Mesendoderm (in vitro differentiated cells): Measurements from ENCODE around the gene GSG1L2. TPM values are rescaled to one million over a fixed set of nuclear protein-coding genes. Genes with fewer than 3 reads are reported as not detected.

ENCODE experiments used
- DNase-seq: peaks from one replicate; pipeline ENCODE4 v3.0.0; 2013
- H2AK5ac ChIP-seq: 2 replicates; pipeline ENCODE4 v1.6.1; 2013; ENCODE audit warnings: low read length, inconsistent platforms
- H2BK120ac ChIP-seq: 2 replicates; pipeline ENCODE4 v1.6.1; 2013; ENCODE audit warnings: low read depth, mild to moderate bottlenecking, low read length, moderate library complexity, mixed read lengths
- H2BK15ac ChIP-seq: replicated peaks from 2 replicates; pipeline ENCODE4 v1.6.1; 2013; ENCODE audit warnings: low read depth, mild to moderate bottlenecking, moderate library complexity
- H2BK5ac ChIP-seq: 2 replicates; pipeline ENCODE4 v1.6.1; 2013; ENCODE audit warnings: low read length, inconsistent platforms
- H3K18ac ChIP-seq: 2 replicates; pipeline ENCODE4 v1.6.1; 2013; ENCODE audit warnings: mild to moderate bottlenecking, low read length, mixed read lengths
- H3K23ac ChIP-seq: one replicate; pipeline ENCODE4 v1.6.1; 2013; ENCODE audit warnings: low read length
- H3K27ac ChIP-seq: 2 replicates; pipeline ENCODE4 v1.5.1; 2013; ENCODE audit warnings: low read depth, mild to moderate bottlenecking, inconsistent platforms, low read length, moderate library complexity
- H3K27me3 ChIP-seq: 2 replicates; pipeline ENCODE4 v1.6.1; 2013; ENCODE audit warnings: low read length, control low read depth, mild to moderate bottlenecking, inconsistent platforms; ENCODE audit not compliant: insufficient read depth, poor library complexity
- H3K36me3 ChIP-seq: 2 replicates; pipeline ENCODE4 v1.6.1; 2013; ENCODE audit warnings: low read length, inconsistent platforms; ENCODE audit not compliant: control insufficient read depth, insufficient read depth
- H3K4ac ChIP-seq: one replicate; pipeline ENCODE4 v1.6.1; 2013; ENCODE audit warnings: low read depth, mild to moderate bottlenecking, low read length, moderate library complexity
- H3K4me1 ChIP-seq: 2 replicates; pipeline ENCODE4 v1.6.1; 2013; ENCODE audit warnings: low read depth, low read length, inconsistent platforms; ENCODE audit not compliant: control insufficient read depth
- H3K4me2 ChIP-seq: 2 replicates; pipeline ENCODE4 v1.6.1; 2013; ENCODE audit warnings: low read length
- H3K4me3 ChIP-seq: 2 replicates; pipeline ENCODE4 v1.5.1; 2013; ENCODE audit warnings: mild to moderate bottlenecking, low read length
- H3K56ac ChIP-seq: one replicate; pipeline ENCODE4 v1.6.1; 2013; ENCODE audit warnings: low read length
- H3K79me1 ChIP-seq: 2 replicates; pipeline ENCODE4 v1.6.1; 2013; ENCODE audit warnings: low read length, inconsistent platforms
- H3K79me2 ChIP-seq: 2 replicates; pipeline ENCODE4 v1.6.1; 2013; ENCODE audit warnings: mild to moderate bottlenecking, low read length; ENCODE audit not compliant: control insufficient read depth, insufficient read depth
- H3K9ac ChIP-seq: 2 replicates; pipeline ENCODE4 v1.6.1; 2013; ENCODE audit warnings: low read length, inconsistent platforms
- H4K5ac ChIP-seq: one replicate; pipeline ENCODE4 v1.6.1; 2013; ENCODE audit warnings: low read length
- H4K8ac ChIP-seq: one replicate; pipeline ENCODE4 v1.6.1; 2013; ENCODE audit warnings: low read depth, mild to moderate bottlenecking, control low read depth, low read length, moderate library complexity
- WGBS: extraction: QIAGEN DNeasy Blood & Tissue Kit; methylation state at CpG from one replicate; pipeline ENCODE4 v1.1.7; 2013; ENCODE audit warnings: low lambda C conversion rate, missing lambda C conversion rate; ENCODE audit not compliant: insufficient coverage; ENCODE audit errors: extremely low coverage; 5-methylcytosine and 5-hydroxymethylcytosine counted together
- polyA plus RNA-seq, 2 experiments: library from polyadenylated mRNA; stranded (reverse); fragments of 200-250 nt; gene quantifications; one replicate each; pipeline ENCODE4 v1.2.3, GENCODE V29; 2013

Gene GSG1L2
- polyA plus RNA-seq (2013, experiment 1 of 2), result not detected
- polyA plus RNA-seq (2013, experiment 2 of 2), result not detected

DNA sequence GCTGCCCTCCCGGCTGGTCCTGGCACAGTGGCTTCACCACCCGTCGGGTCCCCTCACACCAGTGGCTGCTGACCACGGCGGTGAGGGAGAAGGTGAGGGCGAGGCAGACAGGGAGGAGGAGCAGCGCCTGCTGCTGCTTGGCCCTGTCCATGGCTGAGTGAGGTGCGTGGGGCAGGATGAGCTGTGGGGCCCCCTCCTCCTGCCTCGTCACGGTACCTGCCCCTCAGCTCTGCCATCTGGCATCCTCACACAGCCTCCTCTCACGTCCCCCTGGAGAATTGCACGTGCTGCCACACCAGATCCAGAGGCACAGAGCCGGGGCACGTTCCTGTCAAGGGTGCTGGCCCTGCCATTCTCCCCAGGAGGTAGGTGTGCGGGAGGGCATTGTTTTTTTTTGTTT lies at the start of gene GSG1L2:
Gene GSG1L2, minus strand, starts transcription at position 159 of the 400 bp plus-strand sequence. Its CDS starts 8 bp downstream, at position 151.
- Histone ChIP-seq H3K18ac (no peak within 1 kb of the TSS), H3K4ac (no peak within 1 kb of the TSS), H3K9ac (no peak within 1 kb of the TSS), H2BK5ac (no peak within 1 kb of the TSS), H3K27ac (no peak within 1 kb of the TSS), H3K4me1 (no peaks in the 10 kb centered on the region), H2BK15ac (no peak within 1 kb of the TSS), H4K8ac (no peak within 1 kb of the TSS), H3K79me1 (no peaks in the 10 kb centered on the region), H3K27me3 (no peaks in the 10 kb centered on the region), H3K36me3 (no peaks in the 10 kb centered on the region), H3K4me3 (no peak within 1 kb of the TSS), H2BK120ac (no peak within 1 kb of the TSS), H3K4me2 (no peak within 1 kb of the TSS), H4K5ac (no peak within 1 kb of the TSS), H2AK5ac (no peak within 1 kb of the TSS), H3K56ac (no peak within 1 kb of the TSS), H3K23ac (no peak within 1 kb of the TSS), H3K79me2 (no peaks in the 10 kb centered on the region)
- DNase-seq, result no peak
- no CpG with 5 or more reads among the region's 15 CpGs for WGBS

DNA sequence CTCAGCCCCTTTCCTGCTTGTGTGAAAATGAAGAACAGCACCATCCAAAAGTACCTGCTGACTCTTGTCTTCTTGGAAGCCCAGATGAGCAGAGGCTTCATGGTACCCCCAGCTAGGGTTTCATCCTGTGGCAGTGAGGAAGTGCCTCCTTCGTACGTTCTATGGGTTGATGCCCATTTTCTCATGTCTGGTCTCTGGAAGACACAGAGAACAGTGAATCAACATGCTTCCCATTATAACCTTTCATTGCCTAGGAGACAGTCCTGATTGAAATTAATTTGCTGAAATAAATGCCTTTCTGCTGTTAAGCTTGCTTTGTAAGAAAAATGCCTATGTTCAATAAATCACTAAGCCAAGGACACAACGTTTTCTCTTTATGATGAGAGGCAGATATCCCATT lies 46.7 kb upstream of the GSG1L2 start:
- Histone ChIP-seq H3K9ac (no peak overlapping the region), H2AK5ac (no peak overlapping the region), H3K4me3 (no peak overlapping the region), H3K4ac (no peak overlapping the region), H3K36me3 (no peaks in the 10 kb centered on the region), H3K23ac (no peak overlapping the region), H3K4me1 (no peaks in the 10 kb centered on the region), H4K5ac (no peak overlapping the region), H2BK120ac (no peak overlapping the region), H2BK5ac (no peak overlapping the region), H2BK15ac (no peak overlapping the region), H3K4me2 (no peak overlapping the region), H4K8ac (no peak overlapping the region), H3K18ac (no peak overlapping the region), H3K27ac (no peak overlapping the region), H3K56ac (no peak overlapping the region), H3K27me3 (no peaks in the 10 kb centered on the region), H3K79me2 (no peaks in the 10 kb centered on the region), H3K79me1 (no peaks in the 10 kb centered on the region)
- no CpG with 5 or more reads among the region's 3 CpGs for WGBS
- no peak for DNase-seq

DNA sequence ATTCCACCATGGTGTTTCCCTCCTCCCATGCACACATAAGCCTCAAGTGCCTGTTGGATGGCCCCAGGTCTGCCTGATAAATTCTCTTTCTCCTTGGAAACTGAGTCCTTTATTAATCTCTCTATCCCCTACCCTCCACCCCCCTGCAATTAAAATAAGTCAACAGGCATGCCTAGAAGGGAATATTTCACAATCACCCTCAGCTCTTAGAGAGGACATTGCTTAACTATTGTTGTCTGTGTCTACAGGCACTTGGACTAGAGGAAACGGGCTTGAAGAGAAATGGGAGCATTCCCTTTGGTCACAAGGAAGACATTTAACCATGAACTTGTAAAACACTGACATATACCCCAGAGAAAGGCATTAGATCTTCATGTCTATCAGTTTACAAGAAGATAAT lies 43.7 kb upstream of the GSG1L2 start:
- no peak overlapping the region for H3K18ac ChIP-seq
- H3K27ac ChIP-seq, result no peak overlapping the region
- H3K56ac ChIP-seq, result no peak overlapping the region
- H3K23ac ChIP-seq, result no peak overlapping the region
- H3K36me3 ChIP-seq, result no peaks in the 10 kb centered on the region
- no peak overlapping the region for H2BK120ac ChIP-seq
- no peak overlapping the region for H3K4me2 ChIP-seq
- WGBS, result no CpG with 5 or more reads among the region's 1 CpG
- H3K27me3 ChIP-seq, result no peaks in the 10 kb centered on the region
- H3K4me1 ChIP-seq, result no peaks in the 10 kb centered on the region
- no peaks in the 10 kb centered on the region for H3K79me2 ChIP-seq
- no peak overlapping the region for H2BK5ac ChIP-seq
- DNase-seq, result no peak
- no peak overlapping the region for H2BK15ac ChIP-seq
- no peak overlapping the region for H3K9ac ChIP-seq
- no peak overlapping the region for H2AK5ac ChIP-seq
- no peak overlapping the region for H4K8ac ChIP-seq
- no peak overlapping the region for H3K4ac ChIP-seq
- H4K5ac ChIP-seq, result no peak overlapping the region
- no peak overlapping the region for H3K4me3 ChIP-seq
- H3K79me1 ChIP-seq, result no peaks in the 10 kb centered on the region

DNA sequence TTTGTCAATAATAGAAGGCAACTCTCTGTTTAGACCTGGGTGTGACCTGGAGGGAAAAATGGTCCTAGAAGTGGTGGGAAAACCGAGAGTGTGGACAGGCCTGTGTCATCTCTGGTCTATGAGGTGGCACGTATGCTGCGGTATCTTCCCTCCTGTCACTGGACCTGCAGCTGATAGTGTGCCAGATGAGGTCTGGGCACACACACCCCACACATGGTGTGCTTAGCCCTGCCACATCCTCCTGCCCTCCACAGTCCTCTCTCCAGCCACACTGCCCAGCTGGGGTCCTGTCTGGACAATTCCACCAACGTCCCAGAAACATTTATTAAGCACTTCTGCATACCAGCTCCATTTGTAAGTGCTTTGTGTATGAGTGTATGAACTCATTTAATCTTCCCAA lies 41.1 kb upstream of the GSG1L2 start:
- Histone ChIP-seq H2BK15ac (no peak overlapping the region), H3K79me1 (no peaks in the 10 kb centered on the region), H3K27me3 (no peaks in the 10 kb centered on the region), H2BK5ac (no peak overlapping the region), H3K9ac (no peak overlapping the region), H3K4me1 (no peaks in the 10 kb centered on the region), H3K4ac (no peak overlapping the region), H3K79me2 (no peaks in the 10 kb centered on the region), H2AK5ac (no peak overlapping the region), H3K4me3 (no peak overlapping the region), H3K56ac (no peak overlapping the region), H3K4me2 (no peak overlapping the region), H3K27ac (no peak overlapping the region), H4K8ac (no peak overlapping the region), H3K18ac (no peak overlapping the region), H3K23ac (no peak overlapping the region), H4K5ac (no peak overlapping the region), H3K36me3 (no peaks in the 10 kb centered on the region), H2BK120ac (no peak overlapping the region)
- DNase-seq, result no peak
- WGBS, result no CpG with 5 or more reads among the region's 4 CpGs

- Histone ChIP-seq H3K79me2 (no peaks in the 10 kb centered on the region), H4K8ac (no peak overlapping the region), H3K79me1 (no peaks in the 10 kb centered on the region), H2BK120ac (no peak overlapping the region), H3K9ac (no peak overlapping the region), H2BK5ac (no peak overlapping the region), H3K4ac (no peak overlapping the region), H2AK5ac (no peak overlapping the region), H3K4me2 (no peak overlapping the region), H4K5ac (no peak overlapping the region), H3K27ac (no peak overlapping the region), H3K4me3 (no peak overlapping the region), H3K23ac (no peak overlapping the region), H3K4me1 (no peaks in the 10 kb centered on the region), H3K36me3 (no peaks in the 10 kb centered on the region), H3K56ac (no peak overlapping the region), H3K18ac (no peak overlapping the region), H3K27me3 (no peaks in the 10 kb centered on the region), H2BK15ac (no peak overlapping the region)
- WGBS, result no CpG with 5 or more reads among the region's 1 CpG
- DNase-seq, result peak; percentile 2
Measured at GRCh38 chr17:9862220-9862619, 40.3 kb upstream of the GSG1L2 start.

- no peak for DNase-seq
- Histone ChIP-seq H2BK5ac (no peak overlapping the region), H4K8ac (no peak overlapping the region), H2BK120ac (no peak overlapping the region), H3K36me3 (no peaks in the 10 kb centered on the region), H2AK5ac (no peak overlapping the region), H3K23ac (no peak overlapping the region), H3K56ac (no peak overlapping the region), H2BK15ac (no peak overlapping the region), H3K4ac (no peak overlapping the region), H3K9ac (no peak overlapping the region), H3K27me3 (no peaks in the 10 kb centered on the region), H3K4me1 (no peaks in the 10 kb centered on the region), H3K4me3 (no peak overlapping the region), H3K79me2 (no peaks in the 10 kb centered on the region), H3K27ac (no peak overlapping the region), H3K18ac (no peak overlapping the region), H4K5ac (no peak overlapping the region), H3K4me2 (no peak overlapping the region), H3K79me1 (no peaks in the 10 kb centered on the region)
- no CpG with 5 or more reads among the region's 7 CpGs for WGBS
Measured at GRCh38 chr17:9860851-9861250, 39.0 kb upstream of the GSG1L2 start.
